Measurements from ENCODE around the gene NR1H2. TPM values are rescaled to one million over a fixed set of nuclear protein-coding genes. Genes with fewer than 3 reads are reported as not detected.

The NR1H2 gene
- total and polyA plus RNA-seq, 10 of the 15 experiments (the other 5 are each of a cell fraction or from before 2014, with no cell fraction given): 0.05 to 54.2 (median 35.1) TPM

- H3K27ac ChIP-seq (ENCODE audit: control insufficient read depth, insufficient read depth): peak overlapping the region; percentile 78
- DNase-seq (ENCODE audit: low read depth, low spot score) (no peak), ATAC-seq (peak; percentile 7), FAIRE-seq (peak; percentile 31)
- H3K4me2 ChIP-seq (ENCODE audit: control insufficient read depth, insufficient read depth): peak overlapping the region; percentile 97
- H3K4me1 ChIP-seq (ENCODE audit: control insufficient read depth, insufficient read depth, low read length): peaks cover 3% of the 10 kb centered on the region; the same call in 1 of the 2 replicates
- no peaks in the 10 kb centered on the region for H4K20me1 ChIP-seq (ENCODE audit: control insufficient read depth, insufficient read depth)
- POLR2A ChIA-PET: interaction anchor here (0.6 to 1.9 kb wide), 8 partner anchors 9 to 801 kb away, joined by 3 to 9 read pairs (median 5); partner anchors contain the start of genes KCNC3, NR1H2 and SPIB
- RAD21 ChIA-PET (ENCODE audit: unreplicated experiment): interaction anchor here (0.7 to 1.9 kb wide), 9 partner anchors 14 to 399 kb away, joined by 3 to 8 read pairs (median 4); partner anchors contain the start of gene SPIB
- H2AFZ ChIP-seq (ENCODE audit: control insufficient read depth, low read depth, low read length): peak overlapping the region; percentile 72
- CTCF ChIA-PET: interaction anchor here (0.9 to 2.9 kb wide), 6 partner anchors 23 to 237 kb away, joined by 3 to 17 read pairs (median 4); no protein-coding TSS in a partner anchor
- in situ Hi-C loops (cut with MboI): no loop called here
- BruUV-seq (replicated peaks): TSS peak; percentile 67
- intact Hi-C loops (cut with micrococcal nuclease; ENCODE audit: unreplicated experiment): loop anchor here (2.0 kb wide), 1 partner anchor 30 kb away; no protein-coding TSS in a partner anchor
- peak overlapping the region; percentile 77 for H3K4me3 ChIP-seq
- H3K9me3 ChIP-seq (replicated peaks; ENCODE audit: control insufficient read depth, insufficient read depth, low read length): no peaks in the 10 kb centered on the region
- peaks cover 24% of the 10 kb centered on the region for H3K79me2 ChIP-seq (ENCODE audit: control insufficient read depth, insufficient read depth, low read length)
- SMC1A ChIA-PET (ENCODE audit: uncharacterized antibody, unreplicated experiment): interaction anchor here (1.0 to 2.6 kb wide), 6 partner anchors 9 to 537 kb away, joined by 3 to 8 read pairs (median 5); partner anchors contain the start of gene NR1H2
- peaks cover 9 to 12% of the 10 kb centered on the region in 2 experiments; a peak in 3 of 4 replicates for H3K36me3 ChIP-seq (ENCODE audit: control insufficient read depth in 2 of 2, insufficient read depth in 2 of 2, low read length in 1 of 2)
- H3K27me3 ChIP-seq (replicated peaks in 1 of 2; ENCODE audit: control insufficient read depth in 2 of 2, insufficient read depth in 2 of 2, low read length in 1 of 2): no peaks in the 10 kb centered on the region
- H3K9ac ChIP-seq (ENCODE audit: control insufficient read depth, insufficient read depth, low read length): peak overlapping the region; percentile 93
- WGBS (ENCODE audit: insufficient coverage, insufficient replicate concordance, low lambda C conversion rate, missing lambda C conversion rate): under 1% methylated on average over 26 of the region's 26 CpGs
- TF ChIP-seq CBX5 (IDR thresholded peaks at IDR 0.05; ENCODE audit: low read depth) (no peak), SIN3A (IDR thresholded peaks at IDR 0.05; ENCODE audit: low read depth, low read length) (no peak), BHLHE40 (IDR thresholded peaks at IDR 0.05; ENCODE audit: borderline replicate concordance in 1 of 2, low read depth in 2 of 2, low read length in 1 of 2) (peak; percentile 94 to 96; a peak in 3 of 4 replicates), USF2 (IDR thresholded peaks at IDR 0.05; ENCODE audit: borderline replicate concordance, low read depth, low read length) (no peak), NFIC (IDR thresholded peaks at IDR 0.05; ENCODE audit: low read depth, low read length) (no peak), IKZF2 (IDR thresholded peaks at IDR 0.05) (0 out of 4 replicates have a peak, but pooled peaks of 1 of the 2 experiments have one; percentile 5), BMI1 (IDR thresholded peaks at IDR 0.05; ENCODE audit: borderline replicate concordance) (no peak), HDAC2 (IDR thresholded peaks at IDR 0.05) (no peak), EZH2 (IDR thresholded peaks at IDR 0.05; ENCODE audit: borderline replicate concordance, control insufficient read depth, low read depth, low read length) (no peak), PKNOX1 (IDR thresholded peaks at IDR 0.05) (no peak), MXI1 (IDR thresholded peaks at IDR 0.05; ENCODE audit: low read depth, low read length) (peak; percentile 44; the same call in 1 of the 2 replicates), KDM1A (IDR thresholded peaks at IDR 0.05; ENCODE audit: borderline replicate concordance) (no peak), NKRF (conservative IDR thresholded peaks at IDR 0.05) (0 out of 2 replicates have a peak, but pooled peaks have one; percentile 41), ATF2 (IDR thresholded peaks at IDR 0.05; ENCODE audit: low read length) (no peak)
- TF ChIP-seq, protein P1, sequence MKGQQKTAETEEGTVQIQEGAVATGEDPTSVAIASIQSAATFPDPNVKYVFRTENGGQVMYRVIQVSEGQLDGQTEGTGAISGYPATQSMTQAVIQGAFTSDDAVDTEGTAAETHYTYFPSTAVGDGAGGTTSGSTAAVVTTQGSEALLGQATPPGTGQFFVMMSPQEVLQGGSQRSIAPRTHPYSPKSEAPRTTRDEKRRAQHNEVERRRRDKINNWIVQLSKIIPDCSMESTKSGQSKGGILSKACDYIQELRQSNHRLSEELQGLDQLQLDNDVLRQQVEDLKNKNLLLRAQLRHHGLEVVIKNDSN (IDR thresholded peaks at IDR 0.05; ENCODE audit: borderline replicate concordance, extremely low read length, insufficient read depth, low read depth, low read length): peak; percentile 12
These were observed 8.7 kb downstream of the NR1H2 start for GRCh38 chr19:50384685-50385535.

Data from GM12878 (cell line).